Activated CD4-positive, alpha-beta T cell treated with anti-CD3 and anti-CD28 coated beads, Interleukin-2, Interleukin-6, amounts not matched to agents 100 ng/mL and 50 ng/mL, durations not matched to agents 16 hours and 8 hours (primary cell): ENCODE measurements around the gene DBX2.
"Not testable (repeated sequence)": the region's sequence is repeated elsewhere in the genome, so short reads cannot be mapped to it uniquely, and the experiment has no call there.

Experiments used
- DNase-seq: peaks from one replicate; pipeline ENCODE4 v3.0.0-alpha.2; 2020

Gene DBX2

DNA sequence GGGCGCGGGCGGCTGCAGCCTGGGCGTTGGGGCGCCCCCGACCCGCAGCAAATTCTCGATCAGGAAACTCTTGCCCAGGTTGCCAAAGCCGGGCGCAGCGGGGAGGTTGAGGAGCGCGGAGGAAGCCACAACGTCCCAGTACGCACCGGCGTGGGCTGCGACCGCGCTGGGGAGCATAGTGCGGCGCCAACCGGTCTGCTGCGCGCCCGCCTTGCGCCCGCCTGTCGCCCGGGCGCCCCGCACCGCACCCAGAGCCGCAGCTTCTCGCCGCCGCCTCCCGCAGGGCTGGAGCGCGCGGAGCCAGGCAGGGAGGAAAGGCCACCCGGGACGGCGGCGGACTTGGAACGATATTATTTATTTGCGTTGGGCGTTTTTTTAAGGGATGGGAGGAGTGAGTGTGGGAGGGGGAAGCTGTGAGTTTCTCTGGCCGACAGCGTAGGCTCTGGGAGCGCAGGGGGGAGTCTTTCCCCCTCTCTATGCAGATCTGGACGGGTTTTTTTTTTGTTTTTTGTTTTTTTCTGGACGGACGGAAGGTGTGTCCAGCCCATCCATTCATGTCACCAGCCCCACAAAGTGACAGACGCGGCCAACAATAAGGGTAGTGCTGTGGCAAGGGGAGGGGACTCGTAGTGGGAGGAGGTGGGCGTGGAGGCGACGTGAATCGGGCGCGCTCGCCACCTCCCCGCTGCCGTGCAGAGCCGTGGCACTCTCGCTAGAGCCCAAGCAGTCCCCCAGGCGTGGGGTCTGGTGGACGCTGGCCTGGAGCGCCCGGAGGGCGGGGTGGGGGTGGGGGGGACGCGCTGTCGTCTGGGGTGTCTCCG is at the start of gene DBX2:
Gene DBX2, minus strand, starts transcription at position 349 of the 821 bp plus-strand sequence. Its CDS starts 172 bp downstream, at position 177.
- DNase-seq = no peak

DNA sequence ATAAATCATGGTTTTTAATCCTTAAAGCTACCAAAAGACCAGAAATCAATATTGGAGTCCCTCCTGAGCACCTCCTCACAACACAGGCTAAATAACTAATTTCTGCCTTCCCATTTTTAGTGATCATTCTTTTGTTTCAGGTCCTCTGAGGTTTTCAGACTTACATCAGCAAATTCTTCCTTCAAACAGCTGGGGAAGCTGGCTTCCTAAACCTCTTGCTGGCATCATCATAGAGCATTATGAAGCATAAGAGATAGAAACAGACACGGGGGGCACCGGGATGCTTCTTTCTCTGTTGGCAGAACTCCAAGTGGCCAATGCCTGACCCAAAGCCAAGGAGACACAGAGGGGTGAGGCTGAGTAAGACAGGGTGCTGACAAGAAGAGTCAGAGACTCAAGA is 47.9 kb upstream of the DBX2 start:
- no peak for DNase-seq

DNA sequence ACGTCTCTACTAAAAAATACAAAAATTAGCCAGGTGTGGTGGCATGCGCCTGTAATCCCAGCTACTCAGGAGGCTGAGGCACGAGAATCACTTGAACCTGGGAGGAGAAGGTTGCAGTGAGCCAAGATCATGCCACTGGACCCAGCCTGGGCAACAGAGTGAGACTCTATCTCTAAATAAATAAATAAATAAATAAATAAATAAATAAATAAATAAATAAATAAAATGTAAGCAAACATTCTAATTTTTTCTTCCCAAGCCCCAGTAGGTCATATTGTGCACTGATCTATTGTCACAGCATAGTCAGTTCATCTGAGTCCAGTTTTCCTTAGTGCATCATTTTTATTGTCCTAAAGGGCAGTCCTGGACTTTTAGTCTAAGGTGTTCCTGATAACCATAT is 44.5 kb upstream of the DBX2 start:
- DNase-seq = not testable (repeated sequence)

DNA sequence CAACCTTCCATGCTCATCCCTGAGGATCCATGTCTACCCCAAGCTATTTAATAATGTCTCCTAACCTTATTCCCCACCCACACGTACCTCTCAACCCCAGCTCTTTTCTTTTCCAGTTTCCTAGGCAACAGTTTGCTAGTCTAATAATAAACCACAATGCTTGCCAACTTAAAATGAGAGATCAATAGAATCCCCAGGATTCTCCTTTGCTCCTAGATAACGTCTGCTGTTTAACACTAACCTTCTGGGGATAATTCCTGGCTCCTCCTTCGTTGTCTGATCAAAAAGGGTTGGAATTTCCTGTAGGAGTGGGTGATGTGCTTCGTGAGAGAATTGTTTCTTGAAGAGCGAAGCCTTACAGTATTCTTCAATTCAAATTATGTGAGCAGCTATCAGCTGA is 42.2 kb upstream of the DBX2 start:
- DNase-seq = no peak

DNA sequence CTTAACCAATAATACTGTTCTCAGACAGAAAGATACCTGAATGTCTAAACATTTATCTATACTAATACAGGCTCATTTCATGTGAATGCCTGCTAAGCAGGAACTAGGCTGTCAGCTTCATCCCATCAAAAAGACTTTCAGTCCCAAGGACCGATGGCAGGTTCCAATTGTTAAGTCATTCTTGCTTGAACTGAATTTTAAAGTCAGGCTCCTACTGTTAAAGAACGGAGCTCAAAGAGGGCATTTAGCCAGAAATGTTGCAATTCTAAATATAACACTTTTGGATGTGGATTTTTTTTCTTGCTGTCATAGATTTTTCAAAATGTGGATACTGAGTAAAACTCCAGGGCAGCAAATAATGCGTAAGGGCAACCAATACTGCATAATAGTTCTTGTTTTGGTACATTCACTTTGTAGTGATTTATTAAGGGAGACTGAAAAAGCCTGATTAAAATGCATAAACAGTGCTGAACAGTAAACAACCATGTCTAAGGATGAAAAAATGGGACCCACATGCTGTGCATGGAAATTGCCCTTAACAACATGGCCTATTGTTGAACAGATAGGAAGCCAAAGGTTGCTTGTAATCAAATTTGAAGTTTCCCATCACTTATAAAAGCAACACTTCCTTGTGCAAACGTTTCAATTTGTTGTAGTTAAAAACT is 38.6 kb upstream of the DBX2 start:
- no peak for DNase-seq

DNA sequence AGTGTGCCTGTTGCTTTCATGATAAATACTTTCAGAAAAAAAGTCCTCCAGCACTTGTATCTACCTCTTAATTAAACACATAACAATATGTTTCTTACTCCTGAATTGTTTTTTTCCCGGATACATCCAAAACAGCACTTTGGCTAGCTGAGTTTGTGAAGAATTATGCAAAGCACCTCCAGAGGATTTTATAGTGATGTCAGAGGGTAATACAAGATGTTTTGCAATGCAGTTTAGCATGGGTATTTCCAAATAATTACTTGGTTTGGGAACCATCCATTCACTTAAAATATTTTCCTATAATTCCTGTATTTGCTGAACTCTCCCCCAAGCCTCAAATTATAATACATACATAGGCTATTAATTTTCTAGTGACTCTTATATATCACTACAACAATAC is 37.7 kb upstream of the DBX2 start:
- DNase-seq = no peak

DNA sequence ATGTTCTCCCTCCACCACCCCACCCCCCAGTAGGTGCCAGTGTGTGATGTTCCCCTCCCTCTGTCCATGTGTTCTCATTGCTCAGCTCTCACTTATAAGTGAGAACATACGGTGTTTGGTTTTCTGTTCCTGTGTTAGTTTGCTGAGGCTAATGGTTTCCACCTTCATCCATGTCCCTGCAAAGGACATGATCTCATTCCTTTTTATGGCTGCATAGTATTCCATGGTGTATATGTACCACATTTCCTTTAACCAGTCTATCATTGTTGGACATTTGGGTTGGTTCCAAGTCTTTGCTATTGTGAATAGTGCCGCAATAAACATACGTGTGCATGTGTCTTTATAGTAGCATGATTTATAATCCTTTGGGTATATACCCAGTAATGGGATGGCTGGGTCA is 33.3 kb upstream of the DBX2 start:
- DNase-seq = not testable (repeated sequence)

DNA sequence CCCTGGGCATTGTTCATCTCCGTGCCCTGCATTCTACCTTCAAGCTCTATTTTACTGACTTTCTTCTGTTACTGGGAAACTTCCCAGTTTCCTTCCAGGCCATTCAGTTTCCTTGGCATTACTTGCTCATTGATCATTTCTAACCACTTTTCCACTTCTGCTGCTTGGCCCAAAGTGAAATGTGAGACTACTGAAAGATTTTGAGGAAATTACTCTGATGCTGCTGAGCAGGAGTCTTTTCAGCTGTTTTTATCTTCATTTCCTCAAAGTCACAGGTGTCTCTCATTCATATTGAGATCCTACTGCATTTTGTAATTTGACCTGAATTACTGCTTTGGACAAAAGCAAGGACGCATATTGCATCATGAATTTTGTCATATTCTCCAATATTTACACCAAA is 26.4 kb upstream of the DBX2 start:
- DNase-seq = no peak

DNA sequence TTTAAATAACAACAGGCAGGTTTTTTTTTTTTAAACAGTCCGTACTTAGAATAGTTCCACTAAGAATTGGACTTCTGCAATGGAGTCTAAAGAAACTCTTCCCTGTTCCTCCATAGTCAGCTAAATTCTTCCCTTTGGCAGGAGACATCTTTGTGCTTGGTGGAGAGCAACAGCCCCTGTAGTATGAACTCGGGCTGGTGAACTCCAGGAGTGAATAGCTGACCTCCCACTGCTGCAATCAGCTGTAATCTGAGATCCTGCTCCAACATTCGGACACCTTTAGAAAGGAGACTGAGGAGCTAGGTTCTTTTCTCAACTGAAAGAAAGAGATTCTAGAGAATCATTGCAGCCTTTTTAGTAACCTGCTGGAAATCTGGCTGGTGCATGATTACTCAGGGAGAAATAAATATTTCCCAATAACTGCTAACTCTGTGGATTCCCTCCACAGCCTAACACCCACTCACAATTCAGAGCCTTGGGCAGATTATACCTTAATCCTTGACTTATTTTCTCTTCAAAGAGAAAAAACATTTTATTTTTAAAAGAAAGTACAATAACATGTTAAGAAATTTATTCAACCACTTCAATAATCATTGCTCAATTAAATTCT is 25.6 kb upstream of the DBX2 start:
- no peak for DNase-seq

DNA sequence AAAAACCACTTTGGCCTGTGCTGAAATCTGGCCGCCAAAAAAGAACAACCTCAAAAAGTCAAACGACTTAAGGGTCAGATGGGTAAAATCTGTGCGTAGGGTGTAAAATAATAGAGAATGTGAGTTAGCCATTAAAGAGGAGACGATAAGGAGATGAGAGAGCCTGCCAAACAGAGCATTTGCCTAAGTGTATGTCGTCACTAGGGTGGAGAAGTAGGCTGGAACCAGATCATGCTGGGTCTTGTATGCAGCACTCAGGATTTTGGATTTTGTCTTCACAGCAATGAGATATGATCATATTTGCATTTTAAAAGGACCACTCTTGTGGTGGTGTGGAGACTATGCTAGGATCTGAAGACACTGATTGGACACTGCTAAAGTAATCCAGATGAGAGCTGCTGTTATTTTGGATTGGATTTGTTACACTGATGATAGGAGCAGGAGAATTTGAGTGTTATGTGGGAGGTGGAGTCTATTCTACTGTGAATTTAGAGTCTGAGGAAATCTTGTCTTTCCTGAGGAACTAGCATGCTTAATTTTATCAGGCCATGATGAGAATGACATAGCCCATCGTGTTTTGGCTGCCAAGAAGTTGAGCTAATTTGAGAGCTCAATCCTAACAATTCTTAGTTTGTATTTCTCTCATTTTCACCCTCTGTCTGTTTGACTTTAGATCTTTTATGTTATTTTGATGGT is 24.8 kb upstream of the DBX2 start:
- no peak for DNase-seq

DNA sequence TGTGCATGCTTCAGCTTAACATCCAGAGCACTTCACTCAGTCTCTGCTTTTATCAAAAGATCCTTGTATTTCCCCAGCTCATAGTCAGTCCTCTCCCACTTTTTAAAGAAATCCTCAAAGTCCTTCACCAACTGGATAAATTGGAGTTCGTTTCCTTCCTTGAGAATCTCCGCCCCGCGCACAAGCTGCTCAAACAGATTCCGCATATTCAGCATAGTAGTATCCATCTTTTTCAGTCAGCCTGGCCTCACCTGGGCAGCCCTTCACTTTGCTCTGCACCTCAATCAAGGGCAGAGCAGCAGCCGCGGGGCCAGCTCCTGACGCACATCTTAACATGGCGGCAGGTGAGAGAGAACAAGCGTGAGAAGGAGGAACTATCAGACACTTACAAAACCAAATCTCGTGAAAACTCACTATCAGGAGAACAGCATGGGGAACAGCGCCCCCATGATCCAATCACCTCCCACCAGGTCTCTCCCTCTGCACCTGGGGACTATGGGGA is 14.3 kb upstream of the DBX2 start:
- no peak for DNase-seq

DNA sequence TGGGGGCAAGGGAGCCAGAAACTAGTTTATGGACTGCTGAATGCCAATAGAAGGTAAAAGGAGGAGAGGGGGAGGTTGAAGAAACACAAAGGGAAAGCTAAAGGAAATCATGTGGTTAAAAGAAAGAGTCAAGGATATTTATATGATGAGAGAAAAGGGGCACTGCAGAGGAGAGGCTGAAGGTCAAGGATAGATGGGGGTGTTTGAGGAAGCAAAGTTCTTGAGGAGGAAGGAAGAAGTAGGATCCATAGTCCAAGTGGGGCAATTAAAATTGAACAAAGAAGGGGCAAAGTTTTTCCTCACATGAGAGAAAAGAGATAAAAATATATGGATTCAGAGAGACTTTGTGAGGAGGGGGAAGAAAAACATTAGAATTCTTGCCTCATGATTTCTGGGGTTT is 10.1 kb upstream of the DBX2 start:
- DNase-seq = no peak

DNA sequence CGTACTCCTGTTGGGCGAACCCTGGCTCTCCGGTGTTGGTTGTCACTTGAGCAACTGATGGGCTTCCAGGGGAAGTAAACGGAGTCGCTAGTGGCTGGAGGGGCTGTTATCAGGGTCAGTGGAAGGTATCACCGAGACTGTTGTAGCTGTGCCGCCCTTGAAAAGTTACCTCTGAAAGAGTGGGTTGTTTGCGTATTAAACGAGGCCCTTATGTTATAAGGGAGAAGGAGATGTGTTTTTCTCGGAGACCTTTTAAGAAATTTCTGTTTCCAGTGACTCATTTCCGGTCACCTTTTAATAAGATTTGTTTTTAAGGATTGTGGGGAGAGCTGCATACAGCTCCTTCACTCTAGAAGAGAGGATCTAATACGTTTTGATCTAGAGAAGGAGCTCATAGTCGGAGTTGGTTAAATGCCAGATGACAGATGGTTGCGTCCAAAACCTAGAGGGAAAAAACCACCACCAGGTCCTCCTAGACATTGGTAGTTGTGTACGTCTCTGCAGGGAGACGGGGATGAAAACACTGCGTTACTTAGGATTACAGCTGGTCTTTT is 750 bp upstream of the DBX2 start:
- no peak for DNase-seq

DNA sequence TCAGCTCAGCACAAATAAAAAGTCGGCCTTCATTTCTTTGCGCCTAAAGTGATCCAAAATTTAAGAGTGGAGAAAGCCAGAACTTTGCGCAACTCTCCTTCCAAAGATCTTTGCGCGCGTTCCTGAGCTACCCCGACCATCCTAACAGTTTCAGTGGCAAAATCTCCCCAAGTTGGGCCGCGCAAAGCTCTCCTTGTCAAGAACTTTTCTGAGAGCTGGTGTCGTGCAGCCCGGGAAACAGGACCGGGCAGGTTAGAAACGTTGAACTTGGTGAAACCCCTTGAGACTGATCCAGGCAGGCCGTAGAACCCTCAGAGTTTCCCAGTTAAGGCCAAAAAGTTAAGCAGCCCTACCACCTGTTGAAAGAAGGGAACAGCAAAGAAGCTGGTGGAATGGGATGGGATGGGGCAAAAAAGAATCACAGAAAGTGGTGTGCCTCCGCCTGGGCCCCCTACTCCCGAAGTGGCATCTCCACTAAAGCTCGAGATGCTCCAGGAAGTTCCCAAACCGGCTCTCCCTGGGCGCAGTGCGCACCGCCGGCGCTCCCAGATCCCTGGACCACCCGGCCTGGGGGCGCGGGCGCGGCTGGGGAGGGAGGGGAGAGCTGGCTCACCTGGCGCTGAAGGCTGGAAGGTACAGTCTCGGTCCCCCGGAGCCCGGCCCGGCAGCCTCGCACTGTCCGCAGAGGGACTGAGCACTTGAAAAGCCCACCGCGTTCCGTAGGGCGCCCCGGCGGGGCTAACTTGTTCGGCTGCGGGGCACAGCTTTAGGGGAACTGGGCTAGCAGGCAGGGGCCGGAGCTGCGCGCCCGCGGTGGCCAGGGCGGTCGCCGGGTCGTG is 768 bp downstream of the DBX2 start:
- no peak for DNase-seq

DNA sequence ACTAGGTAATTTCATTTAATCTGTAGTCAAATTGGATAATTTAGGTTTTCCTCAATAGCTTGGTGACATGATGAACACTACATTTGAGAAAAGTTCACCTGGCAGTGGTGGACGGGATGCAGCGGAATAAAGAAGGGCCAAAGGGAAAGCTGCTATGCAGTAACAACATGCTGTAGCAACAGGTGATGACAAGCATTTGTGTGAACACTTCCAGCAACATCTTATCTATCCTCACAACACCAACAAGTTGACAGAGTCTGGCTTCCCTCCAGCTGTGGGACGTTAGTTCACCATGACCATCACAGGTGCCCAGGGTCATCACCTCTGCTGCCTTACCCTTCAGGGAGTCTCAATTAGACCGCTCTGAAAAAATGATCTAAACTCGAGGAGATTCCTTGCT is 8.3 kb downstream of the DBX2 start:
- DNase-seq = no peak

DNA sequence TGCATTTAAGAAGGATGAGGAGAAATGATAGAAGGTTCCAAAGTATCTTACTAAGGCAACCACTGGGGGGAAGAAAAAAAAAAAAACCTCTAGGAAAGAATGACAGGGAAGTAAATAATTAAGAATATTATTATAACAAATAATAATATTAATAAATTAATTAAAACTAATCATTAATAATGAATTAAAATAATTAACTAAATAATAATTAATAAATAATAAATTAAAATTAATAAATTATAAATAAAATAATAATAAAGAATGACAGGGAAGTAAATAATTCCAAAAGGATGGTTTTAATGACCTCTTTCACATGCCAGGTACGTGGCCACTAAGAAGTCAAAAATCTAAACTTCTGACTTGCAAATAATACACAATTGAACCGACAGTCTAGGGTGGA is 9.9 kb downstream of the DBX2 start:
- no peak for DNase-seq

DNA sequence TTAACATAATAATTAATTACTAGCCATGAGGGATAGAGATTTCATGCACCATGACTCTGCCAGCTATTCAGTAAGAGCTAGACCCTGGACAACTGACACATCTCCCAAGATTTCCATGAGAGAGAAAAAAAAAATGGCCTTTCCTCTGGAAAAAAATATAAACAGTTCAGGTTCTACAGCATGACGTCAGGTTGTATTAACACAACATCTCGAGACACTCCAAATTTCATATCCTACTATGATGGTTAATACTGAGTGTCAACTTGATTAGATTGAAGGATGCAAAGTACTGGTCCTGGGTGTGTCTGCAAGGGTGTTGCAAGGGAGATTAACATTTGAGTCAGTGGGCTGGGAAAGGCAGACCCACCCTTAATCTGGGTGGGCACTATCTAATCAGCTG is 11.1 kb downstream of the DBX2 start:
- DNase-seq = no peak

DNA sequence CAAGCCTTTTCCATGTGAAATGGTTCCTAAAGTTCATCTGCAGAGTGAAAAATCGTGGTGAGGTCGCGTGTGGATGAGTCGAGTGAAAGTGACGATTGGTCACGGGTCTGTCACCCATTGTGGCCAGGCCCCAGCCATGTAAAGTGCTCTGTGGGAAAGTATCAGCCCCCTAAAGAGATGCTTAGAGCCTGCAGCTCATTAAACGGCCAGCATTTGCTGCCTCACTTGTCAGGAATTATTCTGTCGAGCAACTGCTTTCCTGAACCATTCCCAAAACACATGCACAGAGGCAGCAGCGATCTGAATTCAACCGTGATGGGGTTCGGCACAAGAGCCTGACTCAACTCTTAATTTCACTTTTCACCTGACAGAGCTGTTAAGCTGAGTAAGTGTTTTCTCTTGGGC is 16.0 kb downstream of the DBX2 start:
- DNase-seq = no peak

DNA sequence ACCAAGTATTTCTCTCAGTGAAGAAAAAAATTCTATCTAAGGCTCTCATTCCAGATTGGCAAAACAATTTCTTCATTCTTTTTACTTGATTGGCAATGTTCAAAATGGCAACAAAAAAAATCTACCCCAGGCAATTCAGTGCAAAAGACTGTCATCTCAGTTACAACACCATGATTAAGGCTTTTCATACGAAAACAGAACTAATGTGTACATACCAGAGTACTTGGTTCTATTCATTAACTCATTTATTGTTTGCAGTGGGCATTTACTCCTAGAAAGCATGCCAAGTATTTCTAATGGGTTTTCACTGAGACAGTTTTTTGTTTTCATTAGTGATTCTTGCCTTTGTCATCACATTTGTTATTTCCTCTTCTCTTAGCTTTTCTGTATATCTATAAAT is 33.0 kb downstream of the DBX2 start:
- no peak for DNase-seq

DNA sequence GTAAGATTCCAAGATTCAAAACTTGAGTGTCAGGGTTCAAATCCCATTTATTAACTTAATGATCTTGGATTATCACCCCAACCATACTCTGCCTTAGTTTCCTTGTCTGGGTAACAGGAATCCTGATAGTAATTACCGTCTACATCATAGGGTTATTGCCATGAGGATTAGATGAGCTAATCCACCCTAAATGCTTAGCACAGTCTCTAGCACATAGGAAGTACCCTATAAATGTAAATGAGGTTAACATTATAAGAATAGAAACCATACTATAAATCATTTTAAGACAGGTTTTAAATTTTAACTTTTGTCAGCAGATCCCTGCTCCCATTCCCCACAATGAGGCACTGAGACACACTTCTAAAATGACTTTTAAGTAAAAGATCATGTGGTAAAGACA is 36.5 kb downstream of the DBX2 start:
- no peak for DNase-seq

DNA sequence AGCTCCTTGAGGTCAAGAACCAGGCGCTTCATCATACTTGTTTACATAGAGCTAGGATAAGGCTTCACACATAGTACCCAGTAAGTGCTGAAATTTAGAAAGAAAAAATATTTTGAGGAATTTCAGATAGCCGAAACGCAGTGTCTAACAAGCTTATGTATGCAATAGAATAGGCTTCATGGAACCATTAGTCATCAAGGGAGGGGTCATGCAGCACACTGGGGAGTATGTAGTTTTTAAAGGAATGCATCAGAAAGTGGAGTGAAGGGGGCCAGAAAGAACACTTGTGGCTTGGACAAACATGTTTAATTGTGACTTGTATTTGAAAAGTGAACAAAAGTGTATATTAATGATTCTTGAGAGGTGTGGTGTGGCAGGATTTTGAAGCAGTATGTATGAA is 38.1 kb downstream of the DBX2 start:
- no peak for DNase-seq

DNA sequence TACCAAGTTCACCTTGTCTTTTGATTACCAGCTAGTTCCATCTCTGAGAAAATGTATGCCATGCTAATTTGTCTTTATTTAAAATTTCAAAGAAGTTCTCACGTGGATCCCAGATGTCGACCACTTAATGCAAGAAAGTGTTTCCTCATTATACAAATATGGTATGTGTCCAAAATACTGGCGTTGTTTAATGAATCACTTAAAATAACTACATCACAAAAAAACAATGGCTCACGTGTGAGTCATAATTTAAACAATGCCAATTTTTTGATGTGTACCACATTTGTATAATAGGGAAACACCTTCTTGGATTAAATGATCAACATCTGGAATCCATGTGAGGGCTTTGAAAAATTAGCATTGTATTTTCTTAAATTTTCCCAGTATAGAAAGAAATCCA is 40.8 kb downstream of the DBX2 start:
- no peak for DNase-seq
